Hematopoietic multipotent progenitor cell treated with erythropoietin and hydrocortisone succinate and interleukin-3 and kit ligand, for 17 days (in vitro differentiated cells): Measurements from ENCODE around the gene CEP120.
"Not testable (repeated sequence)": the region's sequence is repeated elsewhere in the genome, so short reads cannot be mapped to it uniquely, and the experiment has no call there.

ENCODE experiments used
- DNase-seq: peaks from one replicate; pipeline ENCODE4 v3.0.0-alpha.2; 2015; ENCODE audit warnings: low spot score

The CEP120 gene

GRCh38 chr5:123438902-123439301 lies 15.7 kb upstream of the CEP120 start:
- DNase-seq, result no peak

- DNase-seq, result no peak
Observed at GRCh38 chr5:123438244-123438643, 15.0 kb upstream of the CEP120 start.

DNA sequence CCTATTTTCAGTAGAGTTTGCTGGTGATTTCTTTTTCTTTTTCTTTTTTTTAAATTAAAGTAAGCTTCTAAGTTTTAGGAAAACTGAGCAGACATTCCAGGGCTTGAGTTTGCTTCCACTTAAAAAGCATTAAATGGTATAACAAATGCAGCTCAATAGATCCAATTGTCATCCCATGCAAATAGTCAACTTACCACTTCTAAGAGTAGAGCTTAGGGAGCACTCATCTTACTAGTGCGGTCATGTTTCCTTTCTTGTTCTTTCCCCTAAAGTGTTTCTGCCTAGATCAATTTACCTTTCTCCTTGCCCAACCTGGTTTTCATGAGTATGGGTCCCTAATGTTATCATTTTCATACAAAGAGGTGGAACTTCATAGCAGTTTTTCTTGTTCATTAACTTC lies 13.0 kb upstream of the CEP120 start:
- no peak for DNase-seq

DNA sequence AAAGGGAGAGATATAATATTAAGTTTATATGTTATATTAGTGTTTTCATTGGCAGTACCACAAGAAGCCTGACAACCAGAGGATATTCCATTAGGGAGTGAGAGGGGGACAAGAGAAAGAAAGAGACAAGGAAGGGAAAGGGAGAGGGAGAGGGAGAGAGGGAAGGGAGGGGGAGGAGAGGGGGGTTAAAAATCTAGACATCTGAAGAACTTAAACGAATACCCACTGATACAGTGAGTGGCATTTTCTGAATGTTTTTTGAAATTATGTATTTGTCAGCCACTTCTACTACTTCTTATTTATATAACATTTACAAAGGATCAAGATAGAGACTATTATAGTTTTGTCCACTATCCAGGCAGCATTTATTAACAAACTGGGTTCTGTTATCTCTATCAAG lies 11.6 kb upstream of the CEP120 start:
- no peak for DNase-seq

GRCh38 chr5:123433596-123433995 lies 10.4 kb upstream of the CEP120 start:
- DNase-seq, result no peak

DNA sequence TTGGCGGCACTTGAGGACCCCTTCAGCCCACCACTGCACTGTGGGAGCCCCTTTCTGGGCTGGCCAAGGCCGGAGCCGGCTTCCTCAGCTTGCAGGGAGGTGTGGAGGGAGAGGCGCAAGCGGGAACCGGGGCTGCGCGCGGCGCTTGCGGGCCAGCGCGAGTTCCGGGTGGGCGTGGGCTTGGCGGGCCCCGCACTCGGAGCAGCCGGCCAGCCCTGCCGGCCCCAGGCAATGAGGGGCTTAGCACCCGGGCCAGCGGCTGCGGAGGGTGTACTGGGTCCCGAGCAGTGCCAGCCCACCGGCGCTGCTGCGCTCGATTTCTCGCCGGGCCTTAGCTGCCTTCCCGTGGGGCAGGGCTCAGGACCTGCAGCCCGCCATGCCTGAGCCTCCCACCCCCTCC lies 7.2 kb upstream of the CEP120 start:
- not testable (repeated sequence) for DNase-seq

GRCh38 chr5:123429993-123430392 lies 6.8 kb upstream of the CEP120 start:
- DNase-seq, result no peak

DNA sequence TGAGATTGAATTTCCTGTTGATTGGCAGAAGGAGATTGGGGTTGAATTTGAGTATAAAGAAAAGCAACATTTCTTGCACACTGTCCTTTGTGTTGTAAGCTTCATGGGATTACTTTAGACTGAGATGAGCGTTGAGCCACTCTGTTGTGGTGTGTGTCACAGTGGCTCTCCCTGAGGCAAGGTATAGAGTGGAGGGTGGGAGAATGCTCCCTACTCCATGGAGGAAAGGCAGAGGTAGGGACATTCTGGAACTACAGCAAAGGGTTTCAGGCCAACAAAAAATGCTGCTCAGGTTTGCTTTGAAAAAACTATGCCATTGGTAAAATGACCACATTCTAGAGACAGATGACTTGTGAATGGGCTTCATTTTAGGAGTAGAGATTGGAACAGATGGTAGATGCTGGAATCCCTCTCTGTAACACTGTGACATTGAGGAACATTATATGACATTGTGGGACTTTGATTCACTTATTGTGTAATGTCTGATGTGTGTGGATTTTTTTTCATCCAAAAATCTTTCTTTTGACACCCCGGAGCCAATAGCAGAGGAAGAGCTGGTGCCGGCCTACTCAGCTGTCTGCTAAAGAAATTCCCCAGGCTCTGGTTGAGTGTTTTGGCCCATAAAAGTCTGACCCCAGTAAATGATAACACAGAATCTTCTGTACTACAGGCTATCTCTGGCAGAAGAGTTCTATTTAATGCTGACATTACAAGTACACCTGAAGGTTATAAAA lies 6.2 kb upstream of the CEP120 start:
- DNase-seq, result no peak

DNA sequence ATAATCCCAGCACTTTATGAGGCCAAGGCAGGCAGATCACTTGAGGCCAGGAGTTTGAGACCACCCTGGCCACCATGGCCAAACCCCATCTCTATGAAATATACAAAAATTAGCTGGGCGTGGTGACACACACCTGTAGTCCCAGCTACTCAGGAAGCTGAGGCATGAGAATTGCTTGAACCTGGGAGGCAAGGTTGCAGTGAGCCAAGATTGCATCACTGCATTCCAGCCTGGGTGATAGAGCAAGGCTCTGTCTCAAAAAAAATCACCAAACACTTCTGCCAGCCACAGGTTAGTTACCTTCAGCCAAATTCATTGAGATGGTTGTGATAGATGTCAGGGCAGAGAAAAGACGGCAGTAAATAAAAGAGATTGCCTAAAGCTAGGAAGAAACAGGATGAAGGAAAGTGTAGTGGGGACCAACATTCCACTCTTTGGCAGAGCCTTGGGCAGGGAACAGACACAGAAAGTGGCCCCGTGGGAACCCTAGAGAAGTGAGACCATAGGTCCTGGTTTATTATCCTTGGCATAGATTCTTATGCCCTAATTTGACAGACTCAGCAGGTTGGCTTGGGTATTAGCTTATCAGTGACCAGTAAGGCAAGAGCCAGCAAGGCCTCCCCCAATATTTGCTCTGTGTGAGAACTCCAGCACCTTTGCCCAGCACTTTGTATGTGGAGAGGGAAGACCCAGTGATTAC lies 5.5 kb upstream of the CEP120 start:
- no peak for DNase-seq

DNA sequence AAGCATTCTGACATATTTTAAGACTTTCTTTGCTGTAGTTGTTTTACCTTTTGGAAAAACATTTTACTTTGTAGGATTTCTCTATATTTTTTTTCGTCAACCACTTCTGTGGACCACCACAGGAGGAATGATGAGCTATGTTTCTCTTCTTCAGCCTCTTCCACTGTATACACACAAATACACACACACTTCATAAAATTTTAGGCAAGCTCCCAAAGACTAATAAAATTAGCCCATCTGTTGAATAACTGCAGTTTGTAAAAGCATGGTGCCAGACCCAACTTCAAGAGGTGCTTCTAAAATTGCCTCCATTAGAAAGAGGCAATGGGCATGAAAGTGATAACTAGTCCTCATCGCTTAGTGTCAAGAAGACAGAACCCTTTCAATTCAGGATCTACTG lies 4.1 kb upstream of the CEP120 start:
- no peak for DNase-seq

DNA sequence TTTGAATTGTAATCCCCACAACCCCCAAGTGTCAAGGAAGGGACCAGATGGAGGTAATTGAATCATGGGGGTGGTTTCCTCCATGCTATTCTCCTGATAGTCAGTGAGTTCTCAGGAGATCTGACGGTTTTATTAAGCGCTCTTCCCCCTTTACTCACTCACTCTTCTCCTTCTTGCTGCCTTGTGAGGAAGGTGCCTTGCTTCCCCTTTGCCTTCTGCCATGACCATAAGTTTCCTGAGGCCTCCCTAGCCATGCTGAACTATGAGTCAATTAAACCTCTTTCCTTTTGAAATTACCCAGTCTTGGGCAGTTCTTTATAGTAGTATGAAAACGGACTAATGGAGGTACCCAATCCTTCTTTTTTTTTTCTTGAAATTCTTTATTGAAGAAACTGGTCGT lies 2.2 kb upstream of the CEP120 start:
- no peak for DNase-seq

- DNase-seq, result peak; percentile 30
Observed at GRCh38 chr5:123422433-123423277, 548 bp downstream of the CEP120 start.

DNA sequence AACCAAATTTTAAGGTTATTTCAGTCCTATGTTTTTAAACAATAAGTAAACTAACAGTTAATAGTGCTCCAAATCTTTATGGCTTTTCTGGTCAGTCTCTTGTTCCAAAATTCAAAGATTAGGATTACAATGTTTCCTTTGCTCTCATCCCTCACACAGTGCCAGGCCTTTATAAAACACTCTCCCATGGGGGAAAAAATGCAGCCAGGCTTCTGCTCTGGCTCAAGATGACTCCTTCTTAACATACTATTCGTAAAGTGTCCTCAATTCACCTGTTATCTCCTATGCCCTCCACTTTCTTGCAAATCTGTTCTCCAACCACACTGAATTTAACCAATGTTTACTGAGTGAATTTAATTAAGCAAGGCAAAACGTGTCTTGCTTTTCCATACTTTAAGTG lies 1.4 kb downstream of the CEP120 start:
- DNase-seq, result no peak

GRCh38 chr5:123414974-123415373 lies 8.2 kb downstream of the CEP120 start:
- DNase-seq, result no peak

- DNase-seq, result no peak
Observed at GRCh38 chr5:123412206-123412605, 11.0 kb downstream of the CEP120 start.

DNA sequence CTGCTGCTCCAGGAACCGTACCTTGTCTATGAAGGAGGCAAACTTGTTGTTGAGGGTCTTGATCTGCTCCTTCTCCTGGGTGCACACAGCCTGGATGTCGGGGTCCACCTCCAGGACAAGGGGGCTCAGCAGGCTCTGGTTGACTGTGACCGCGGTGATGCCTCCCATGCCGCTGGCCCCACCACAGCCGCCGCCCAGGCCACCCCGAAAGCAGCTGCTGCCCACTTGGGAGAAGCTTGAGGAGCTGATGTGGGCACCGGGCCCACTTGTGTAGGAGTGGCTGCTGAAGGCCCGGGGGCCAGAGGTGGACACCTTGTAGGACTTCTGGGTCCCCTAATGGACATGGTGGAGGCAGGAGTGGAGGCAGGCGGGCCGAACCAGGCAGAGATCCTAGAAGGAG lies 21.2 kb downstream of the CEP120 start:
- not testable (repeated sequence) for DNase-seq

- DNase-seq, result no peak
Observed at GRCh38 chr5:123401320-123401719, 21.9 kb downstream of the CEP120 start.

GRCh38 chr5:123400870-123401291 lies 22.3 kb downstream of the CEP120 start:
- not testable (repeated sequence) for DNase-seq

DNA sequence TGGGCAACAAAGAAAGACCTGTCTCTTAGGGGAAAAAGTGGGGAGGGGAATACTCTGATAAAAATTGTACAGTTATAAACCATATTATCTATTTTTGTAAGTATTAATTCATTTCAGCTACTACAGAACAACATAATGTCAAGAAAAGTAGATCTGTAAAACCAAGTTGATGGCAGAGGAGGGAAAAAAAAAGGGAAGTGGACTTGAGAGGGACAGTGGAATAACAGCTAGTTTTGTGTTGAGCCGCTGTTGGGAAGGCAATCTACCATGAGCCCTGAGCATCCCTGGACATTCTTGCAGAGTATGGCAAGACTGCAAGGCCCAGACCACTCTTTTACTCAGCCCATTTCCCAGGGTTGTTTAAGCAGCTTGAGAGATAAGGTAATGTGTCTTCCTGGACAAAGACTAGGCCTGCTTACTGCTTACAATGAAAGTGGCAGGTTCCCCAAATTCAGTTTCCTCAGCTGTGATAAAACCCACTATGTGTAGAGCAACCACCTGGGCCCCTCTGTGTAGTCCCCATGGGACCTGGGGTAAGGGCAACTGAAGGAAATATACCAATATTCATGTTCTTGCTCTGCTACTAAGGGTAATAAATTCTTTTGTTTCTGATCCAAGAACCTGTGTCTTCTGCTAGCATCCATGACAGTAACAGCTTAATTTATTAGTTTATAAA lies 25.0 kb downstream of the CEP120 start:
- no peak for DNase-seq

- no peak for DNase-seq
Observed at GRCh38 chr5:123397538-123397937, 25.7 kb downstream of the CEP120 start.

DNA sequence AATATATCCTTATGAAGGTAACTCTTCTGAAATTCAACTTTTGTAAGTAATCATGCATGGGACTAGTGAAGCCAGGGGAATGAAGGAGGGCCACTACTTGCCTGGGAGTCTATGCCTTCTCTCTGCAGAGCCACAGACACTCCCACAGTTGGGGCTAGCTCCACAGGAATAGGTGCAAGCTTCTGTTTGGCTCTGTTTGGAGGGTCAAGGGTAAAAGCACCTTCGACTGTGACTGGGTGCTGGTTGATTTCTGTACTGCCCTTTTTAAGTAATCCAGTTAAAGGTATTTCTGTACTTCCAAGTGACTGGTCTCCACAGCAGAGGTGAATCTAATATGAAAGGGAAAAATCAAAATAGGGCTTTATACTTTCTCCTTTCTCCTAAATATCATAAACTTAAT lies 32.2 kb downstream of the CEP120 start:
- DNase-seq, result no peak

DNA sequence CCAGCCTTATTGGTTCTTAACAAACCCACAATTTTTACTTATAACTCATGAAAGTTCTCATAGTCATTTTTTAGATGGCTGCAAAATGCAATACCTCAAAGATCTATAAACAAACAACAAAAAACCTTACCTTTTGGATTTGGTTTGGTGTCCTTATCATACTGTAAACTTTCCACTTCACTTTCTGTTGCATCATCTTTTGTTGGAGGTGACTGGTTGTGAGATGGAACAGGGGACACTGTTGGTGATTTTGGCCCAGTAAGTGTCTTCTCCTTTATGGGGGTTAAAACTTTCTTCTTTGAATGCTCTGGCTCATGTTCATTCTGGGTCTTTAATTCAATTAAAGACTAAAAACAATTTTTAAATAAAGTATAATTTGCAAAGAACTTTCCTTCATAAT lies 33.4 kb downstream of the CEP120 start:
- no peak for DNase-seq
